IPS DF 4.7 (cell line): ENCODE data around the gene TPH2.

Experiments
- DNase-seq: peaks from one replicate; pipeline ENCODE4 v3.0.0-alpha.2; 2013; ENCODE audit warnings: low spot score; ENCODE audit errors: extremely low read depth

The TPH2 gene

DNA sequence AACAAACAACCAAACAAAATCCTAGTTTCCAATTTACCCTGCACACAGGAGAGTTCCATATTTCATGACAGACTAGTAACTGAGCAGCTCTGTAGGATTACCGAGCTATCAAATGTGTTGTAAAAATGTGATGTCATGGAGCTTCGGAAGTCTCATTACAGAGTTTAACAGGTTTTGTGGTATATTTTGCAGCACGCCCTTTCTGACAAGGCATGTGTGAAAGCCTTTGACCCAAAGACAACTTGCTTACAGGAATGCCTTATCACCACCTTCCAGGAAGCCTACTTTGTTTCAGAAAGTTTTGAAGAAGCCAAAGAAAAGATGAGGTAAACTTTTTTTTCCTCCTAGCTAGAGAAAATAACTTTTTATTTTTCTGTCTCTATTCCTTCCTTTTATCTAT, 92.4 kb downstream of the TPH2 start:
- DNase-seq, result no peak

DNA sequence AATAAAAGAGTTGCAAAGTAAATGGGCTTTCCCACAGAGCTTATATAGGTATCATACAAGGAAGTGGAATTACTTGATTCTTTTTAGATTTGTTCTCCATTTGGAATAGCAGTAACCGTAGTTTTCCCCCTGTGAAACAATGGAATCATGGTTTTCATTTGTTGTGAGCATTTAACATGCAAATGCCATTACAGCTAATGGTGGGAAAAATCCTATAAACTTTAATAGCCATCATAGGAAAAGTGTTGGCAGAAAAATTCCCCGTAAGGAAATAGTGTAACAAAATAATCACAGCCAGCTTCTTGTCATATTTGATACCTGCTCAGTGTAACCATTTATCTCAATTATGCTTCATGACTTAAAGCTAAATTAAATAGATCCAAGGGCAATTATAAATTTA, 95.3 kb downstream of the TPH2 start:
- DNase-seq, result no peak

DNA sequence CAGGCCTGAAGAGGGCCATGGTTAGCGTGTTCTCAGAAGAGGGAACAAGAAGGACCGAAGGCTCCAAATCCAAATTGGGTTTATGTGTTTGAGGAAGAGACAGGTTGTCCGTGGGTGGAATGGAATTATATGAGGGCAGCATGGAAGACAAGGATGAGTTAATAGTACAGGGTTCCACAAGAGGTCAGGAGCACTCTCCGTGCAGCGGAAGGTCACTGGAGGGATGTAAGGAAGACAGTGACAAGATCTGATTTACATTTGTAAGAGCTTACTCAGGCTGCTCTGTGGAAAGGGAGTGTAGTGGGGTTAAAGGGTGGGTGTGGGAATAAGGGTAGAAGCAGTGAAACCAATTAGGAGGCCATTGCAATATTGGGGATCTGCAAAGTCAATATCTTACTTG, 97.0 kb downstream of the TPH2 start:
- DNase-seq, result no peak

- no peak for DNase-seq
Observed at GRCh38 chr12:72036393-72036792, 97.7 kb downstream of the TPH2 start.

GRCh38 chr12:72037006-72037795, 98.6 kb downstream of the TPH2 start:
- DNase-seq, result no peak

DNA sequence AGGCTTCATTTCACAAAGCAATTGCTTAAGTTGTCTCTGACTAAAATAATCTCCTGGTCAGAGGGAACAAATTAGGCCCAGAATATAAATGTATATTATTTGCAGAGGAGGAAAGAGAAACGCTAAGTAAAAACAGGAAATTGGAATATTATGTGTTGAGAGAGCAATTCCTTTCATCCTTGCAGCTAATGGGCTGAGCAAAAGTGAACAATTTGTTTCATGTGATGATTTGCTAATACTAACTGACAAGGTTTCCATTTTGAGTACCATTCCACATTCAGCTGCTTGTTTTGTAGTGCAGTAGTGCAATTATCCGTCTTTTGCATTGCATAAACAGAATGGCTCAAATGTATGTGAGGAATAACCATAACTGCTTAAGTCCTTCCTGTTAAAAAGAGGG, 103.2 kb downstream of the TPH2 start:
- DNase-seq, result no peak

DNA sequence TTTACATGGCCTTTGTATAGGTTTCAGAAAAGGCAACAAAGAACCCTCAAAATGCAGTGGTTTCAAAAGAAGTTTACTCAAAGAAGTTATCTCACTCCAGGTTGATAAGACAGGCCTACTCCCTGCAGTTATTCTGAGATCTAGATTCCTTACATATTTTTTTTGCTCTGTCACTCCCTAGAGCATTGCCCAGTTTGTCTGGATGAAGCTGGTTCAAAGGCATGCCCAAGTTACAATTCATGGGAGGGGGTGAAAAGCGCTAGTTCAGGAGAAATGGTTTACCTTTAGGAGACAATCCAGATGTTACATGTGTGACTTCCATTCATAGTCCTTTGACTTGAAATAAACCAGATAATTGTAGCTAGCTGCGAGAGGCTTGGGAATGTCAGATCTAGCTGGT, 115.0 kb downstream of the TPH2 start:
- no peak for DNase-seq

DNA sequence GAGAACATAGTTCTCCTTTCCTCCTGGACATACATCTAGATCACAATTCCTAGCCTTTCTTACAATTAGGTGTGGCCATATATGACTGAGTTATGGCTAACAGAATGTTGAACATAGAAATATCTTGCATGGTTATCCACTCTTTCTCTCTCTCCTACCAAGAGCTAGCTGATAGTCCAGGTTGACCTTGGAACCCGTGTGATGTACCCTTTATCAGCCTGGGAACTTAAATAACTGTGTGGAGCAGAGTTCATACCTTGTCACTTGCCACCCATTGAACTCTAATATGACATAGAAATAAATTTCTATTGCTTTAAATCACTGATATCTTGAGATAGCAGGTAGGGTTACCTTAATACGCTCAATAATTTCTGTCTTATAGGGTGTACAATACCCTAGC, 115.9 kb downstream of the TPH2 start:
- DNase-seq, result no peak

DNA sequence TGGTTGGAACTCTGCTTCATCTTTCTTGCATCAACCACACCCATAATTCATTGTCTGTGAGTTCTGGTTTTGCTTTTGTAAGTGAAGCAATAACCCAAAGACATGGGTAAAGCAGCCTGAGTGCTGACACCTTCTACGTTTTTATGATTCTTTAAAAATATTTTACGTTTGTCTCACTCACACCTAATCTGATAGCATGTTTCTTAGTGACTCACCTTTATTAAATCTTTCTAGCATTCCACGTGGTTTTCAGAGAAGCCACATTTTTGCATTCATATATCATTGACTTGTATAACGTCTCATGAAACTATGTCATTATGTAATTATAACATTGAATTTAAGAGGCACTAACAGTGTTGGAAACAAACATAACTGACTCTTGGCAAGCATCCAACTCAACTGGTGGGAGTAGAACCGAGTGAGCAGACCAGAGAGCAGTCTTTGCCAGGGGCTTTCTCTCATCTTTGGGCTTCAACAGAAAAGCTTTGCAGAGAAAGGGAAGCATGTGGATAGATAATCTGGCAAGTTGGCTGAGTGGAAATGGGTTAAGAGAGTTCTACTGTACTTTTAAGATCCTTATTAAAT, 118.8 kb downstream of the TPH2 start:
- no peak for DNase-seq

GRCh38 chr12:72063073-72063472, 124.4 kb downstream of the TPH2 start:
- no peak for DNase-seq

DNA sequence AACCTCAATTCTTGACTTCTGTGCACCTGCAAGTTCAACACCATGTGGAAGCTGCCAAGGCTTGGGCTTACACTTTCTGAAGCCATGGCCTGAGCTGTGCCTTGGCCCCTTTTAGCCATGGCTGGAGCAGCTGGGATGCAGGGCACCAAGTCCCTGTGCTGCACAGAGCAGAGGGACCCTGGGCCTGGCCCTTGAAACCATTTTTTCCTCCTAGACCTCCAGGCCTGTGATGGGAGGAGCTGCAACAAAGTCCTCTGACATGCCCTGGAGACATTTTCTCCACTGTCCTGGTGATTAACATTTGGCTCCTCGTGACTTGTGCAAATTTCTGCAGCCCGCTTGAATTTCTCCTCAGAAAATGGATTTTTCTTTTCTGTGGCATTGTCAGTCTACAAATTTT, 132.4 kb downstream of the TPH2 start:
- no peak for DNase-seq

DNA sequence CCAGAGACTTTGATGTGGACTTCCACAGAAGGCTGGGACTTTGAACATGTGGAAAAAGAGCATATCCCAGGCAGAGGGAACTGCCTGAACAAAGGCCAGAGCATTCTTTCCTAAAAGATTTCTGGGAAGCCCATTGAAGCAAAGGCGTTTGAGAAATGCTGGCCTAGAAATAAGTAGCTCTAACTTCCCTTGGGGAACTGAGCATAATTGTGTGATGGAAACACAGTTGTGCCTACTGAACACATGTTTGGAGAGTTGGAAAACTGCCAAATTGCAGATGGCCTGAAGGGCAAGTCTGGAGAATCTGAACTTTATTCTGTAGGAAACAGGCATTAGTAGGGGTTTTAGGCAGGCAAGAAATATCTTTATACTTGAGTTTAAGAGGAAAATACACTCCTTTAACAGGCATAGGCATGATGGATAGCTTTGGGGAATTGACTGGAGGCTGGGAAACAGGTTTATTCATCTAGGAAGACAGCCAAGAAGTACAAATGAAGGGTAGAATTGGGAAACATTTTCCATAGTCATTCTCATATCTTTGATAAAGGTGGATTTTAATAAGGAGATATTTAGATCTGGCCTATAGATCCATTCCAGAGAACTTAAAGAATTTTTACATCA, 134.1 kb downstream of the TPH2 start:
- DNase-seq, result no peak

DNA sequence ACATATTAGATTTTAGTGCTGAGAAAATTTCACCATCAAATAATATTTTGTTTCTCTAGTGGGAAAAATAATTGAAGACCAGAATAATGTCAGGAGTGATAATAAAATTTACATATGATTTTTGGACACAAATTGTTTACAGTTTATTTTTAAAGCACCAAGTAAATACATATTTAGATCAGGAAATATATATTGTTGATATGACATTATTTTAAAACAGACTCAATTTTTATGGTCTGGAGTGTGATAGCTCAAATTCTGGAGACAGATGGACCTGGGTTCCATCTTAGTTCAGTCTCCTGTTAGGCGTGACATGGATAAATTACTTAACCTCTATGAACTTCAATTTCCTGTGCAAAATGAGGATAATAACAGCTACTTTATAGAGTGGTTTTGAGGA, 135.4 kb downstream of the TPH2 start:
- no peak for DNase-seq

GRCh38 chr12:72074956-72075355, 136.3 kb downstream of the TPH2 start:
- DNase-seq, result no peak

- DNase-seq, result no peak
Observed at GRCh38 chr12:72075401-72075800, 136.8 kb downstream of the TPH2 start.

- DNase-seq, result no peak
Observed at GRCh38 chr12:72075891-72076557, 137.4 kb downstream of the TPH2 start.

DNA sequence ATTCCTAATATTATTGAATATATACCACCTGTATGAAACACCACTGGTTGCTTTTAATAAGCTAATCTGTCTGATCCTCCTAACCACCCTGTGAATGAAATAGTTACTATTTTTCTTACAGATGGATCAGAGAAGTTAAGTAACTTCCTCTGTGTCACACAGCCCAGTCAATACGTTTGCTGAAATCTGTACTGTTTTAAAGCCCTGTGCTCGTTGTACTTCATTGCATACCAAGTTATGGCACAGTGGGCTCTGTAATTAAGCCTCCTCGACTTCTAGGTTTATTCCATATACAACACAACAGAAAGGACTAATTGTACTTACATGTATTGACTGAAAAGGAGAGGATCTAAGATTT, 137.9 kb downstream of the TPH2 start:
- DNase-seq, result no peak

GRCh38 chr12:72077111-72077820, 138.6 kb downstream of the TPH2 start:
- DNase-seq, result no peak

- DNase-seq, result no peak
Observed at GRCh38 chr12:72081777-72082176, 143.1 kb downstream of the TPH2 start.
